Measurements from ENCODE around the gene ELMO1. TPM values are rescaled to one million over a fixed set of nuclear protein-coding genes. Genes with fewer than 3 reads are reported as not detected.

The ELMO1 gene
- total and polyA plus RNA-seq, 10 of the 15 experiments (the other 5 are each of a cell fraction or from before 2014, with no cell fraction given), result 22.6 to 85.9 (median 56.6) TPM

DNA sequence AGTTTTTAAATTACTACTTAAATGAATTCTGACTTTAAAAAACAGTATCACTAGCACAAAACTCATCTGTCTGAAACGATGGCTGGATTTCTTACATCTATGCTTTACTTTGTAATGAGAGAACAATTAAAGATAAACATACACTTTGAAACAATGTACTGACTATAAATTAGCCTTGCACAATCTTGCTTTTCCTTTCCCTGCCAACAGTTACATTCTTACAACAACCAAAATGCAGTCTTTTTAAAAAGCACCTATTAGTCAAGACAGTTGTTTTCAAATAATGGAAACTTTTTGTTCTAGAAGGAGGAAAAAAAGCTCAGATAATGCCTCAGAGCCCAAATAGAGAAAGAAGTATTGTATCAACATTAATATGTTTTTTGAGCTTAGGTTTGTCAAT lies 153.3 kb downstream of the ELMO1 start (continued):
- TF ChIP-seq, protein P1, sequence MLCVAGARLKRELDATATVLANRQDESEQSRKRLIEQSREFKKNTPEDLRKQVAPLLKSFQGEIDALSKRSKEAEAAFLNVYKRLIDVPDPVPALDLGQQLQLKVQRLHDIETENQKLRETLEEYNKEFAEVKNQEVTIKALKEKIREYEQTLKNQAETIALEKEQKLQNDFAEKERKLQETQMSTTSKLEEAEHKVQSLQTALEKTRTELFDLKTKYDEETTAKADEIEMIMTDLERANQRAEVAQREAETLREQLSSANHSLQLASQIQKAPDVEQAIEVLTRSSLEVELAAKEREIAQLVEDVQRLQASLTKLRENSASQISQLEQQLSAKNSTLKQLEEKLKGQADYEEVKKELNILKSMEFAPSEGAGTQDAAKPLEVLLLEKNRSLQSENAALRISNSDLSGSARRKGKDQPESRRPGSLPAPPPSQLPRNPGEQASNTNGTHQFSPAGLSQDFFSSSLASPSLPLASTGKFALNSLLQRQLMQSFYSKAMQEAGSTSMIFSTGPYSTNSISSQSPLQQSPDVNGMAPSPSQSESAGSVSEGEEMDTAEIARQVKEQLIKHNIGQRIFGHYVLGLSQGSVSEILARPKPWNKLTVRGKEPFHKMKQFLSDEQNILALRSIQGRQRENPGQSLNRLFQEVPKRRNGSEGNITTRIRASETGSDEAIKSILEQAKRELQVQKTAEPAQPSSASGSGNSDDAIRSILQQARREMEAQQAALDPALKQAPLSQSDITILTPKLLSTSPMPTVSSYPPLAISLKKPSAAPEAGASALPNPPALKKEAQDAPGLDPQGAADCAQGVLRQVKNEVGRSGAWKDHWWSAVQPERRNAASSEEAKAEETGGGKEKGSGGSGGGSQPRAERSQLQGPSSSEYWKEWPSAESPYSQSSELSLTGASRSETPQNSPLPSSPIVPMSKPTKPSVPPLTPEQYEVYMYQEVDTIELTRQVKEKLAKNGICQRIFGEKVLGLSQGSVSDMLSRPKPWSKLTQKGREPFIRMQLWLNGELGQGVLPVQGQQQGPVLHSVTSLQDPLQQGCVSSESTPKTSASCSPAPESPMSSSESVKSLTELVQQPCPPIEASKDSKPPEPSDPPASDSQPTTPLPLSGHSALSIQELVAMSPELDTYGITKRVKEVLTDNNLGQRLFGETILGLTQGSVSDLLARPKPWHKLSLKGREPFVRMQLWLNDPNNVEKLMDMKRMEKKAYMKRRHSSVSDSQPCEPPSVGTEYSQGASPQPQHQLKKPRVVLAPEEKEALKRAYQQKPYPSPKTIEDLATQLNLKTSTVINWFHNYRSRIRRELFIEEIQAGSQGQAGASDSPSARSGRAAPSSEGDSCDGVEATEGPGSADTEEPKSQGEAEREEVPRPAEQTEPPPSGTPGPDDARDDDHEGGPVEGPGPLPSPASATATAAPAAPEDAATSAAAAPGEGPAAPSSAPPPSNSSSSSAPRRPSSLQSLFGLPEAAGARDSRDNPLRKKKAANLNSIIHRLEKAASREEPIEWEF (IDR thresholded peaks at IDR 0.05; ENCODE audit: insufficient replicate concordance, low read depth, low read length), result no peak
- TF ChIP-seq IRF3 (IDR thresholded peaks at IDR 0.05) (no peak), RBBP5 (conservative IDR thresholded peaks at IDR 0.05) (no peak)

DNA sequence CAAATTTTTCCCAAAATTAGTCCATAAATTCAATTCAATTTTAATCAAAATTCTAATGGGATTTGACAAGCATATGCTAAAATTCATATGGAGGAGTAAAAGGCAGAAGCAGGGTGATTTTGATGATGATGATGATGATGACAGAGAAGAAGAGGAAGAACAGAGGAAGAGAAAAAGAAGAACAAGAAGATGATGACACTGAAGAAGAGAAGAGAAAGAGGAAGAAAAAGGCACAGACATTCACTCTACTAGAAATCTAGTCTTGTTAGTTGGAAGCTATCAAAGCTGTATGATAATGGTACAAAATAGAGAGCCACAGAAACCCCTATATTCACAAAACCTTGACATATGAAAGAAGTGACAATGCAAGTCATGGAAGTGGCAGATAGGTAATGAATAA lies 157.9 kb downstream of the ELMO1 start:
- ChIA-PET RAD21 (ENCODE audit: unreplicated experiment) (interaction anchor here (0.9 to 1.2 kb wide), 3 partner anchors 62 to 441 kb away, joined by 3 to 7 read pairs (median 3); no protein-coding TSS in a partner anchor), POLR2A (no interaction called here), CTCF (interaction anchor here (0.6 to 3.1 kb wide), 10 partner anchors 9 to 563 kb away, joined by 3 to 33 read pairs (median 4); no protein-coding TSS in a partner anchor), SMC1A (ENCODE audit: uncharacterized antibody, unreplicated experiment) (interaction anchor here (1.1 to 10.7 kb wide), 7 partner anchors 11 to 543 kb away, joined by 3 to 106 read pairs (median 4); no protein-coding TSS in a partner anchor)
- in situ Hi-C loops (cut with MboI) (no loop called here), intact Hi-C loops (cut with micrococcal nuclease; ENCODE audit: unreplicated experiment) (no loop called here)
- FAIRE-seq (no peak), DNase-seq (ENCODE audit: low read depth, low spot score) (no peak), ATAC-seq (no peak)
- Histone ChIP-seq H3K9ac (ENCODE audit: control insufficient read depth, insufficient read depth, low read length) (no peak overlapping the region), H4K20me1 (ENCODE audit: control insufficient read depth, insufficient read depth) (0 out of 2 replicates have a peak, but pooled peaks cover 3% of the 10 kb centered on the region), H3K27ac (ENCODE audit: control insufficient read depth, insufficient read depth) (no peak overlapping the region), H3K27me3 (replicated peaks in 1 of 2; ENCODE audit: control insufficient read depth in 2 of 2, insufficient read depth in 2 of 2, low read length in 1 of 2) (no peaks in the 10 kb centered on the region), H2AFZ (ENCODE audit: control insufficient read depth, low read depth, low read length) (no peak overlapping the region), H3K9me3 (replicated peaks; ENCODE audit: control insufficient read depth, insufficient read depth, low read length) (no peaks in the 10 kb centered on the region), H3K4me3 (no peak overlapping the region), H3K4me1 (ENCODE audit: control insufficient read depth, insufficient read depth, low read length) (peaks cover 8% of the 10 kb centered on the region), H3K36me3 (ENCODE audit: control insufficient read depth in 2 of 2, insufficient read depth in 2 of 2, low read length in 1 of 2) (no peaks in the 10 kb centered on the region), H3K79me2 (ENCODE audit: control insufficient read depth, insufficient read depth, low read length) (peaks cover 5% of the 10 kb centered on the region), H3K4me2 (ENCODE audit: control insufficient read depth, insufficient read depth) (no peak overlapping the region)
- no TSS peak for BruUV-seq (replicated peaks)
- TF ChIP-seq, protein P2, sequence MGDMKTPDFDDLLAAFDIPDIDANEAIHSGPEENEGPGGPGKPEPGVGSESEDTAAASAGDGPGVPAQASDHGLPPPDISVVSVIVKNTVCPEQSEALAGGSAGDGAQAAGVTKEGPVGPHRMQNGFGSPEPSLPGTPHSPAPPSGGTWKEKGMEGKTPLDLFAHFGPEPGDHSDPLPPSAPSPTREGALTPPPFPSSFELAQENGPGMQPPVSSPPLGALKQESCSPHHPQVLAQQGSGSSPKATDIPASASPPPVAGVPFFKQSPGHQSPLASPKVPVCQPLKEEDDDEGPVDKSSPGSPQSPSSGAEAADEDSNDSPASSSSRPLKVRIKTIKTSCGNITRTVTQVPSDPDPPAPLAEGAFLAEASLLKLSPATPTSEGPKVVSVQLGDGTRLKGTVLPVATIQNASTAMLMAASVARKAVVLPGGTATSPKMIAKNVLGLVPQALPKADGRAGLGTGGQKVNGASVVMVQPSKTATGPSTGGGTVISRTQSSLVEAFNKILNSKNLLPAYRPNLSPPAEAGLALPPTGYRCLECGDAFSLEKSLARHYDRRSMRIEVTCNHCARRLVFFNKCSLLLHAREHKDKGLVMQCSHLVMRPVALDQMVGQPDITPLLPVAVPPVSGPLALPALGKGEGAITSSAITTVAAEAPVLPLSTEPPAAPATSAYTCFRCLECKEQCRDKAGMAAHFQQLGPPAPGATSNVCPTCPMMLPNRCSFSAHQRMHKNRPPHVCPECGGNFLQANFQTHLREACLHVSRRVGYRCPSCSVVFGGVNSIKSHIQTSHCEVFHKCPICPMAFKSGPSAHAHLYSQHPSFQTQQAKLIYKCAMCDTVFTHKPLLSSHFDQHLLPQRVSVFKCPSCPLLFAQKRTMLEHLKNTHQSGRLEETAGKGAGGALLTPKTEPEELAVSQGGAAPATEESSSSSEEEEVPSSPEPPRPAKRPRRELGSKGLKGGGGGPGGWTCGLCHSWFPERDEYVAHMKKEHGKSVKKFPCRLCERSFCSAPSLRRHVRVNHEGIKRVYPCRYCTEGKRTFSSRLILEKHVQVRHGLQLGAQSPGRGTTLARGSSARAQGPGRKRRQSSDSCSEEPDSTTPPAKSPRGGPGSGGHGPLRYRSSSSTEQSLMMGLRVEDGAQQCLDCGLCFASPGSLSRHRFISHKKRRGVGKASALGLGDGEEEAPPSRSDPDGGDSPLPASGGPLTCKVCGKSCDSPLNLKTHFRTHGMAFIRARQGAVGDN (IDR thresholded peaks at IDR 0.05), result no peak
- TF ChIP-seq ATF7 (IDR thresholded peaks at IDR 0.05; ENCODE audit: low read depth), result no peak
- TF ChIP-seq, protein P1 (IDR thresholded peaks at IDR 0.05; ENCODE audit: insufficient replicate concordance, low read depth, low read length), result no peak

Measured in GM12878 (cell line).